Effector CD4-positive, alpha-beta T cell (primary cell): ENCODE data around the gene TRAPPC5.

Experiments
- DNase-seq: peaks from one replicate; pipeline ENCODE4 v3.0.0-alpha.2; 2020

Gene TRAPPC5

GRCh38 chr19:7645656-7646425 is 34.8 kb upstream of the TRAPPC5 start:
- no peak for DNase-seq

- DNase-seq: no peak
Measured at GRCh38 chr19:7646426-7646700, 34.3 kb upstream of the TRAPPC5 start.

- DNase-seq: no peak
Measured at GRCh38 chr19:7647156-7647555, 33.5 kb upstream of the TRAPPC5 start.

- DNase-seq: no peak
Measured at GRCh38 chr19:7648265-7649014, 32.2 kb upstream of the TRAPPC5 start.

- DNase-seq: no peak
Measured at GRCh38 chr19:7650148-7650547, 30.5 kb upstream of the TRAPPC5 start.

- DNase-seq: peak; percentile 87
Measured at GRCh38 chr19:7652061-7652641, 28.5 kb upstream of the TRAPPC5 start.

- no peak for DNase-seq
Measured at GRCh38 chr19:7654401-7654800, 26.2 kb upstream of the TRAPPC5 start.

- no peak for DNase-seq
Measured at GRCh38 chr19:7655581-7655980, 25.1 kb upstream of the TRAPPC5 start.

- no peak for DNase-seq
Measured at GRCh38 chr19:7657131-7657751, 23.4 kb upstream of the TRAPPC5 start.

- peak; percentile 14 for DNase-seq
Measured at GRCh38 chr19:7658219-7658686, 22.4 kb upstream of the TRAPPC5 start.

GRCh38 chr19:7661744-7662538 is 18.7 kb upstream of the TRAPPC5 start:
- no peak for DNase-seq

GRCh38 chr19:7662657-7663056 is 18.0 kb upstream of the TRAPPC5 start:
- DNase-seq: no peak

GRCh38 chr19:7663706-7664105 is 16.9 kb upstream of the TRAPPC5 start:
- no peak for DNase-seq

- no peak for DNase-seq
Measured at GRCh38 chr19:7665076-7665475, 15.6 kb upstream of the TRAPPC5 start.

GRCh38 chr19:7668842-7669241 is 11.8 kb upstream of the TRAPPC5 start, which contains the start of gene RETN:
Gene RETN, plus strand, starts transcription at chr19:7669049. Its CDS starts 278 bp downstream, at chr19:7669327.
- no peak for DNase-seq

- DNase-seq: no peak
Measured at GRCh38 chr19:7669641-7670040, 11.0 kb upstream of the TRAPPC5 start.

GRCh38 chr19:7670150-7670783 is 10.4 kb upstream of the TRAPPC5 start:
- no peak for DNase-seq

GRCh38 chr19:7670790-7671189 is 9.8 kb upstream of the TRAPPC5 start:
- no peak for DNase-seq

GRCh38 chr19:7672522-7672921 is 8.1 kb upstream of the TRAPPC5 start:
- no peak for DNase-seq

- no peak for DNase-seq
Measured at GRCh38 chr19:7674010-7675005, 6.3 kb upstream of the TRAPPC5 start.

GRCh38 chr19:7676376-7676775 is 4.3 kb upstream of the TRAPPC5 start:
- no peak for DNase-seq
